HepG2 (cell line): ENCODE results near the gene PTPRD. TPM values are rescaled to one million over a fixed set of nuclear protein-coding genes. Genes with fewer than 3 reads are reported as not detected.

ENCODE experiments used
- ATAC-seq: fragments of 200-7000 bp; cut with Tn5 transposase; 3 replicates; pipeline ENCODE4 v1.9.1; 2020; ENCODE audit warnings: mild to moderate bottlenecking, moderate library complexity
- BruUV-seq: library from RNA; stranded (reverse); fragments of 400-500 nt; replicated peaks from 2 replicates; lab custom pipeline; 2021; lab: Mats Ljungman, UMichigan
- CTCF ChIA-PET: fragments of 300-600 bp; formaldehyde crosslinking; extraction: SDS; loops from one replicate; lab custom pipeline; 2021; ENCODE audit warnings: low total read pairs, inconsistent platforms, low intra/inter-chr PET ratio; lab: Yijun Ruan, JAX
- POLR2A ChIA-PET: fragments of 350-600 bp; sonication (Branson Sonifier 250); formaldehyde crosslinking; loops from one replicate; lab custom pipeline; 2020; ENCODE audit warnings: antibody characterized with exemption, inconsistent platforms; lab: Yijun Ruan, JAX
- DNase-seq: peaks from one replicate; pipeline ENCODE4 v3.0.0-alpha.2; 2015; ENCODE audit warnings: low spot score
- FAIRE-seq: peaks from 3 replicates; lab custom pipeline; 2011; peaks lifted over from hg19 to GRCh38; lab: Jason Lieb, UNC
- H2AFZ ChIP-seq: one replicate; pipeline ENCODE4 v1.6.1; 2011; ENCODE audit warnings: low read length, inconsistent platforms
- H3K27ac ChIP-seq: fragments of 300-600 bp; 3 replicates; pipeline ENCODE4 v1.8.0; 2011; ENCODE audit warnings: mixed run types, mild to moderate bottlenecking, mixed read lengths, low read length, inconsistent platforms; ENCODE audit not compliant: insufficient read depth; ENCODE audit errors: extremely low read length
- H3K27me3 ChIP-seq, 2 experiments: fragments of 200-600 bp in 1 of 2; 2 replicates in 1 of 2; 3 replicates in 1 of 2; pipeline versions ENCODE4 v1.6.0 to v1.8.0; 2011; ENCODE audit warnings: low read length in 2 of 2, mild to moderate bottlenecking in 2 of 2, moderate library complexity in 2 of 2, inconsistent platforms in 1 of 2; ENCODE audit not compliant: insufficient read depth in 2 of 2, control insufficient read depth in 1 of 2
- H3K36me3 ChIP-seq, 2 experiments: fragments of 200-600 bp in 1 of 2; replicated peaks in 1 of 2; 2 replicates in 1 of 2; 3 replicates in 1 of 2; pipeline versions ENCODE4 v1.5.1 to v1.8.0; 2011; ENCODE audit warnings: low read length in 2 of 2, inconsistent platforms in 1 of 2; ENCODE audit not compliant: insufficient read depth in 2 of 2, control insufficient read depth in 1 of 2
- H3K4me1 ChIP-seq: 2 replicates; pipeline ENCODE4 v1.5.1; 2012; ENCODE audit warnings: low read length, inconsistent platforms; ENCODE audit not compliant: insufficient read depth
- H3K4me2 ChIP-seq: 2 replicates; pipeline ENCODE4 v1.6.0; 2011; ENCODE audit warnings: low read depth, low read length, inconsistent platforms
- H3K4me3 ChIP-seq, 3 experiments: fragments of 200-600 bp in 1 of 3; sonication (generic), shearing (Covaris generic) in 1 of 3; replicated peaks in 1 of 3; 2 replicates each; pipeline ENCODE4 v1.5.1; 2011 to 2016; ENCODE audit warnings: low read length in 3 of 3, inconsistent platforms in 2 of 3, low read depth in 2 of 3, mild to moderate bottlenecking in 2 of 3, control low read depth in 1 of 3, mixed read lengths in 1 of 3; ENCODE audit not compliant: insufficient read depth in 1 of 3
- H3K79me2 ChIP-seq: one replicate; pipeline ENCODE4 v1.6.1; 2011; ENCODE audit warnings: low read length, inconsistent platforms; ENCODE audit not compliant: insufficient read depth
- H3K9ac ChIP-seq: 2 replicates; pipeline ENCODE4 v1.6.0; 2011; ENCODE audit warnings: mild to moderate bottlenecking, low read depth, low read length, inconsistent platforms; ENCODE audit not compliant: insufficient read depth
- H3K9me3 ChIP-seq: 2 replicates; pipeline ENCODE4 v1.5.1; 2012; ENCODE audit warnings: mild to moderate bottlenecking, low read length
- H4K20me1 ChIP-seq: 2 replicates; pipeline ENCODE4 v1.6.0; 2011; ENCODE audit warnings: inconsistent platforms, mild to moderate bottlenecking, low read length, moderate library complexity; ENCODE audit not compliant: insufficient read depth
- DNMT3B ChIP-seq: conservative IDR thresholded peaks from 2 replicates; pipeline ENCODE4 v1.6.1; 2016; ENCODE audit warnings: missing biosample characterization, control low read depth
- EEA1 ChIP-seq: sonication (generic); formaldehyde crosslinking; IDR thresholded peaks from 2 replicates; pipeline ENCODE4 v1.5.1; 2020; ENCODE audit warnings: mild to moderate bottlenecking, missing genetic modification reagents, borderline replicate concordance
- HOXA9 ChIP-seq: sonication (generic); formaldehyde crosslinking; IDR thresholded peaks from 2 replicates; pipeline ENCODE4 v1.8.1; 2022; ENCODE audit warnings: missing genetic modification reagents, mild to moderate bottlenecking, moderate library complexity, borderline replicate concordance
- RFXAP ChIP-seq: sonication (generic); formaldehyde crosslinking; IDR thresholded peaks from 2 replicates; pipeline ENCODE4 v1.4.0; 2020; ENCODE audit warnings: missing genetic modification reagents, borderline replicate concordance
- SP5 ChIP-seq: IDR thresholded peaks from 2 replicates; pipeline ENCODE4 v1.6.1; 2016; ENCODE audit warnings: low read depth, borderline replicate concordance
- STAG1 ChIP-seq: sonication (generic); formaldehyde crosslinking; IDR thresholded peaks from 2 replicates; pipeline ENCODE4 v1.4.0; 2020; ENCODE audit warnings: missing genetic modification reagents
- ZHX2 ChIP-seq, 2 experiments: sonication (generic) in 1 of 2; formaldehyde crosslinking in 1 of 2; IDR thresholded peaks; 2 replicates each; pipeline versions ENCODE4 v1.6.1 to v1.9.0; 2014 to 2022; ENCODE audit warnings: antibody characterized with exemption in 1 of 2, borderline replicate concordance in 1 of 2, inconsistent platforms in 1 of 2, low read depth in 1 of 2, missing genetic modification reagents in 1 of 2
- ZNF280B ChIP-seq: sonication (generic); formaldehyde crosslinking; IDR thresholded peaks from 2 replicates; pipeline ENCODE4 v1.5.0; 2020; ENCODE audit warnings: missing genetic modification reagents, mild to moderate bottlenecking, borderline replicate concordance
- ZNF333 ChIP-seq: sonication (generic); formaldehyde crosslinking; IDR thresholded peaks from 2 replicates; pipeline ENCODE4 v1.4.0; 2020; ENCODE audit warnings: mild to moderate bottlenecking, missing genetic modification reagents, borderline replicate concordance
- ZNF33B ChIP-seq: sonication (generic); formaldehyde crosslinking; IDR thresholded peaks from 2 replicates; pipeline ENCODE4 v1.5.1; 2020; ENCODE audit warnings: mild to moderate bottlenecking, missing genetic modification reagents
- ZNF34 ChIP-seq: sonication (generic); formaldehyde crosslinking; IDR thresholded peaks from 2 replicates; pipeline ENCODE4 v1.4.0; 2020; ENCODE audit warnings: mild to moderate bottlenecking, missing genetic modification reagents, borderline replicate concordance
- ZNF350 ChIP-seq: sonication (generic); formaldehyde crosslinking; IDR thresholded peaks from 2 replicates; pipeline ENCODE4 v1.4.0; 2020; ENCODE audit warnings: mild to moderate bottlenecking, low read depth, missing genetic modification reagents, borderline replicate concordance
- ZNF460 ChIP-seq: sonication (generic); formaldehyde crosslinking; IDR thresholded peaks from 2 replicates; pipeline ENCODE4 v1.5.1; 2020; ENCODE audit warnings: missing genetic modification reagents, mild to moderate bottlenecking, borderline replicate concordance
- ZNF547 ChIP-seq: sonication (generic); formaldehyde crosslinking; IDR thresholded peaks from 2 replicates; pipeline ENCODE4 v1.5.1; 2020; ENCODE audit warnings: mild to moderate bottlenecking, missing genetic modification reagents
- WGBS: methylation state at CpG from one replicate; pipeline ENCODE4 v1.1.6; 2017; ENCODE audit warnings: low lambda C conversion rate; 5-methylcytosine and 5-hydroxymethylcytosine counted together
- in situ Hi-C: cut with HindIII; loops from 2 replicates; pipeline ENCODE4 v1.10.0; 2017; ENCODE audit warnings: low pct_unique_long_range_greater_than_20kb; ENCODE audit not compliant: extremely low pct_ligation_motif_present
- intact Hi-C: fragments of 100-400 bp; cut with micrococcal nuclease; formaldehyde crosslinking; loops from one replicate; pipeline ENCODE4 v1.10.0; 2022; ENCODE audit not compliant: unreplicated experiment
- polyA plus RNA-seq, 8 experiments: library from polyadenylated mRNA; depleted of rRNA in 3 of 8; stranded (reverse) in 7 of 8; unstranded in 1 of 8; fragments of >200 nt; fragmentation: Illumina TruSeq in 4 of 8; extraction: Trizol in 4 of 8; gene quantifications; 2 replicates each; pipeline versions ENCODE4 v1.2.1 to v1.2.3, GENCODE V29; 2011 to 2016; ENCODE audit warnings: low read depth in 4 of 8, missing spikeins in 1 of 8, mixed read lengths in 1 of 8; ENCODE audit not compliant: insufficient read depth in 1 of 8
- total RNA-seq, 5 experiments: library from RNA; depleted of rRNA; stranded (reverse); fragments of >200 nt; fragmentation: Illumina TruSeq; extraction: Trizol; gene quantifications; 2 replicates each; pipeline ENCODE4 v1.2.3, GENCODE V29; 2016; ENCODE audit warnings: low read depth in 1 of 5

PTPRD gene
- total and polyA plus RNA-seq, 2 of the 13 experiments (the other 11 are each of a cell fraction or from before 2014, with no cell fraction given) = 0.05 TPM; not detected in 1

- no peaks in the 10 kb centered on the region for H3K27me3 ChIP-seq
- H3K9me3 ChIP-seq = no peaks in the 10 kb centered on the region; the same call in 1 of the 2 replicates
- no peaks in the 10 kb centered on the region for H3K4me1 ChIP-seq
- ATAC-seq = no peak
- H3K9ac ChIP-seq = no peak overlapping the region
- ChIA-PET POLR2A (no interaction called here), CTCF (no interaction called here)
- no peak overlapping the region for H3K27ac ChIP-seq
- 1% methylated on average over 2 of the region's 2 CpGs for WGBS
- H3K36me3 ChIP-seq = no peaks in the 10 kb centered on the region
- no peak overlapping the region for H3K4me2 ChIP-seq
- TF ChIP-seq SP5 (CRISPR knock-in tag) = no peak
- no peak for TF ChIP-seq ZNF333
- TF ChIP-seq ZNF547 (CRISPR knock-in tag) = no peak
- TF ChIP-seq ZNF460 = no peak
- no peak for TF ChIP-seq STAG1 (CRISPR knock-in tag)
- TF ChIP-seq ZNF280B (CRISPR knock-in tag) = no peak
- TF ChIP-seq ZNF33B (CRISPR knock-in tag) = no peak
- no peak for TF ChIP-seq RFXAP (CRISPR knock-in tag)
- TF ChIP-seq ZNF350 = no peak
- TF ChIP-seq ZNF34 = no peak
- TF ChIP-seq EEA1 (CRISPR knock-in tag) = no peak
- TF ChIP-seq HOXA9 (CRISPR knock-in tag) = no peak
- TF ChIP-seq DNMT3B (CRISPR knock-in tag) = no peak
- no peak for TF ChIP-seq ZHX2 (IDR thresholded peaks at IDR 0.05; ENCODE audit: low read depth)
- no peak for TF ChIP-seq ZHX2 (CRISPR knock-in tag; IDR thresholded peaks at IDR 0.05; ENCODE audit: borderline replicate concordance)
- TF ChIP-seq, all 625 proteins: peak for 0
- Histone ChIP-seq H2AFZ (no peak overlapping the region), H3K4me3 (no peak overlapping the region), H4K20me1 (no peaks in the 10 kb centered on the region), H3K79me2 (no peaks in the 10 kb centered on the region)
- FAIRE-seq (no peak), DNase-seq (no peak)
- intact Hi-C loops (no loop called here), in situ Hi-C loops (no loop called here)
- no TSS peak for BruUV-seq
Observed at GRCh38 chr9:9286001-9286400, 1326.8 kb downstream of the PTPRD start.
